ENCODE data around the gene FAM120B.

FAM120B gene

DNA sequence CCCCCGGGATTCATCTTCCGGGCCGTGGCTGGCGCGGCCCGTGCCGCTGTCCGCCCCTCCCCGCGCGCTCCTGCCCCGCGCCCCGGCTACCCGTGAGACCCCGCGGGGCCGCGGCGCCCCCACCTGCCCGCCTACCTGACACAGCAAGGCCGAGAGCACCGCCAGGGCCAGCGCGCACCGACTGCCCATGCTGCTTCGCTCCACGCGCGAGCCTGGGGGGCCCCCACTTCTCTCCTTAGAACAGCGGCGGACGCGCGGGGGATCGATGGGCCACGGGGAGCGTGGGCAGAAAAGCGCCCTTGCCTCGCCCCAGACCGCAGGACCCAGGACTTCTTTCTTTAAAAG is 16.6 kb upstream of the FAM120B start:
- Histone ChIP-seq H3K4me1 (ENCODE audit: low read length) (no peaks in the 10 kb centered on the region), H3K9me3 (ENCODE audit: insufficient read depth, low read length) (no peaks in the 10 kb centered on the region), H3K4me3 (ENCODE audit: low read length) (no peak overlapping the region), H3K4me2 (ENCODE audit: low read length) (no peak overlapping the region), H3K27ac (ENCODE audit: low read length) (no peak overlapping the region), H4K20me1 (ENCODE audit: insufficient read depth, low read length) (no peaks in the 10 kb centered on the region), H3K36me3 (replicated peaks; ENCODE audit: low read depth, low read length) (no peaks in the 10 kb centered on the region), H3K79me2 (ENCODE audit: low read length) (no peaks in the 10 kb centered on the region), H3K27me3 (ENCODE audit: low read depth, low read length) (peaks cover 8% of the 10 kb centered on the region; the same call in 1 of the 2 replicates), H2AFZ (ENCODE audit: low read depth, low read length) (no peak overlapping the region), H3K9ac (ENCODE audit: low read length) (no peak overlapping the region)
- TF ChIP-seq CTCF (IDR thresholded peaks at IDR 0.05; ENCODE audit: low read depth, low read length) (no peak), EZH2phosphoT487 (IDR thresholded peaks at IDR 0.05; ENCODE audit: low read depth) (no peak)

DNA sequence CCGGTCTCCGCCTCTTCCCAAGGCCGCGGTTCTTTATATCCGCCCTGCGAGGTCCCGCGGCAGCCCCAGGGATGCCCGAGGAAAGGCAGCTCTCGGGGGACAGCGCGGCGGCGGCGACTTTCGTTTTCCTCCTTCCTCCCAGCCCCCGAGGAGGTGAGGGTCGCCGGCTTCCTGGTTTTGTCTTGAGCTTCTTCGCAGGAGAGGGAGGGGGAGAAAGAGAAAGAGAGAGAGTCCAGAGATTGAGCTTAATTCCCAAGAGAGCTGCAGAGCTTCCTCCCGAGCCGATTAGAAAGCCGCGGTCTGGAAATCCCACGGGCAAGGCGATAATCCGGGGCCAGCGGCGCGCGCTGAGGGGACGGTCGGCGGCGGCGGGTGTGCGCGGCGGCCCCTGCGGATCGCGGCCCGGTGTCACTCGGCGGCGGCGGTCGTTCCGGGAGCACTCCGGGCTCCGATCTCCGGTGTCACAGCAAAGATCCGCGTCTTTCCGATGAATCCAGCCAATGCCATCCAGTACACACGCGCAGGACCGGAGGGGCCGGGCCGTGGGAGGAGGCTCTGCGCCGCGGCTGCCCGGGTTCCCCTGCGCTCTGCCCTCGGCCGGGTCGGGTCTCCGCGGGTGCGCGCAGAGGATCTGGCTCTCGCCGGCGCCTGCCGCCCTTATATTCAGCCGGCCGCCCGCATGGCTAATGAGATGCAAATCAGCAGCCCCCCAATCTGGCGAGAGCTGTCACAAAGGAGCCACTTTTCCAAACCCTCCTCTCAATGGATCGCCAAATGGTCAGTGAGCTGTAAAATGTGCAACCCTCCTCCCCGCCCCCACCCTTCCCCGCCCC is 16.0 kb upstream of the FAM120B start, which contains the start of gene DLL1:
TSS of gene DLL1 (minus strand) at position 783 of the 833 bp plus-strand sequence. CDS start 939 bp downstream, outside the sequence.
- H3K27me3 ChIP-seq (ENCODE audit: low read depth, low read length), result peaks cover 8% of the 10 kb centered on the region; the same call in 1 of the 2 replicates
- H3K27ac ChIP-seq (ENCODE audit: low read length), result no peak within 1 kb of the TSS

GRCh38 chr6:170291271-170292110 is 15.1 kb upstream of the FAM120B start:
- H3K4me3 ChIP-seq (ENCODE audit: low read length), result no peak overlapping the region
- TF ChIP-seq CTCF (IDR thresholded peaks at IDR 0.05; ENCODE audit: low read depth, low read length) (no peak), EZH2phosphoT487 (IDR thresholded peaks at IDR 0.05; ENCODE audit: low read depth) (no peak)
- H3K9me3 ChIP-seq (ENCODE audit: insufficient read depth, low read length), result no peaks in the 10 kb centered on the region
- no peaks in the 10 kb centered on the region for H3K79me2 ChIP-seq (ENCODE audit: low read length)
- H3K36me3 ChIP-seq (replicated peaks; ENCODE audit: low read depth, low read length), result no peaks in the 10 kb centered on the region
- no peak overlapping the region for H3K9ac ChIP-seq (ENCODE audit: low read length)
- H3K27ac ChIP-seq (ENCODE audit: low read length), result no peak overlapping the region
- H3K4me1 ChIP-seq (ENCODE audit: low read length), result no peaks in the 10 kb centered on the region
- H3K4me2 ChIP-seq (ENCODE audit: low read length), result no peak overlapping the region
- no peak overlapping the region for H2AFZ ChIP-seq (ENCODE audit: low read depth, low read length)
- peaks cover 8% of the 10 kb centered on the region; the same call in 1 of the 2 replicates for H3K27me3 ChIP-seq (ENCODE audit: low read depth, low read length)
- H4K20me1 ChIP-seq (ENCODE audit: insufficient read depth, low read length), result no peaks in the 10 kb centered on the region

More for the DNA sequence above, 16.0 kb upstream of the FAM120B start, which contains the start of gene DLL1:
- Histone ChIP-seq H3K9ac (ENCODE audit: low read length) (no peak within 1 kb of the TSS), H3K79me2 (ENCODE audit: low read length) (no peaks in the 10 kb centered on the region), H3K4me1 (ENCODE audit: low read length) (no peaks in the 10 kb centered on the region), H2AFZ (ENCODE audit: low read depth, low read length) (no peak within 1 kb of the TSS), H3K4me3 (ENCODE audit: low read length) (no peak within 1 kb of the TSS), H3K36me3 (replicated peaks; ENCODE audit: low read depth, low read length) (no peaks in the 10 kb centered on the region), H4K20me1 (ENCODE audit: insufficient read depth, low read length) (no peaks in the 10 kb centered on the region), H3K9me3 (ENCODE audit: insufficient read depth, low read length) (no peaks in the 10 kb centered on the region), H3K4me2 (ENCODE audit: low read length) (no peak within 1 kb of the TSS)
- no peak for TF ChIP-seq EZH2phosphoT487 (IDR thresholded peaks at IDR 0.05; ENCODE audit: low read depth)

GRCh38 chr6:170292111-170292406 is 14.5 kb upstream of the FAM120B start:
- H3K27ac ChIP-seq (ENCODE audit: low read length), result no peak overlapping the region
- no peaks in the 10 kb centered on the region for H3K4me1 ChIP-seq (ENCODE audit: low read length)
- peaks cover 8% of the 10 kb centered on the region; the same call in 1 of the 2 replicates for H3K27me3 ChIP-seq (ENCODE audit: low read depth, low read length)

More at GRCh38 chr6:170292111-170292406, 14.5 kb upstream of the FAM120B start:
- H3K36me3 ChIP-seq (replicated peaks; ENCODE audit: low read depth, low read length), result no peaks in the 10 kb centered on the region
- H3K9ac ChIP-seq (ENCODE audit: low read length), result no peak overlapping the region
- no peak overlapping the region for H3K4me3 ChIP-seq (ENCODE audit: low read length)
- H3K79me2 ChIP-seq (ENCODE audit: low read length), result no peaks in the 10 kb centered on the region
- no peaks in the 10 kb centered on the region for H3K9me3 ChIP-seq (ENCODE audit: insufficient read depth, low read length)
- no peak overlapping the region for H2AFZ ChIP-seq (ENCODE audit: low read depth, low read length)
- H4K20me1 ChIP-seq (ENCODE audit: insufficient read depth, low read length), result no peaks in the 10 kb centered on the region
- no peak overlapping the region for H3K4me2 ChIP-seq (ENCODE audit: low read length)
- TF ChIP-seq EZH2phosphoT487 (IDR thresholded peaks at IDR 0.05; ENCODE audit: low read depth), result no peak
- no peak for TF ChIP-seq CTCF (IDR thresholded peaks at IDR 0.05; ENCODE audit: low read depth, low read length)
